ENCODE results near the gene GARIN5B. TPM values are rescaled to one million over a fixed set of nuclear protein-coding genes. Genes with fewer than 3 reads are reported as not detected.

GARIN5B gene
- total RNA-seq, 1 experiment from 2014 or later = 0.13 TPM

- Histone ChIP-seq H2BK120ac (ENCODE audit: low read depth, low read length, poor library complexity, severe bottlenecking) (no peak overlapping the region), H3K56ac (ENCODE audit: insufficient read length, low read depth, low read length) (no peak overlapping the region), H2BK12ac (ENCODE audit: insufficient read length, low read depth, low read length) (no peak overlapping the region), H4K5ac (ENCODE audit: insufficient read length, low read depth, low read length) (no peak overlapping the region), H2BK15ac (ENCODE audit: low read depth, low read length) (no peak overlapping the region), H3K4me2 (ENCODE audit: insufficient read depth, insufficient read length, low read length) (no peak overlapping the region), H3K79me1 (ENCODE audit: insufficient read depth, low read depth, low read length, poor library complexity, severe bottlenecking) (no peaks in the 10 kb centered on the region), H2BK5ac (ENCODE audit: insufficient read length, low read length) (no peak overlapping the region), H3K27ac (ENCODE audit: insufficient read length, low read depth, low read length) (no peak overlapping the region), H3K4ac (ENCODE audit: low read depth, low read length) (no peak overlapping the region), H2BK20ac (ENCODE audit: low read depth, low read length, poor library complexity, severe bottlenecking) (no peak overlapping the region), H4K91ac (ENCODE audit: insufficient read length, low read depth, low read length) (no peak overlapping the region), H2AFZ (ENCODE audit: low read length) (no peak overlapping the region), H3K14ac (ENCODE audit: insufficient read depth, low read length) (no peak overlapping the region), H3T11ph (ENCODE audit: low read length) (no peak overlapping the region), H3K23me2 (ENCODE audit: insufficient read length, low read depth, low read length, poor library complexity, severe bottlenecking) (no peaks in the 10 kb centered on the region), H3K9ac (ENCODE audit: extremely low read depth, insufficient read length, low read length) (no peak overlapping the region), H3K4me1 (ENCODE audit: insufficient read depth, low read length) (peaks cover 3% of the 10 kb centered on the region; the same call in 1 of the 2 replicates), H3K18ac (ENCODE audit: insufficient read length, low read depth, low read length) (no peak overlapping the region), H2AK5ac (ENCODE audit: insufficient read length, low read length) (no peak overlapping the region), H3K27me3 (ENCODE audit: insufficient read depth, low read length) (no peaks in the 10 kb centered on the region), H3K79me2 (ENCODE audit: insufficient read depth, low read length) (no peaks in the 10 kb centered on the region), H4K8ac (replicated peaks; ENCODE audit: insufficient read length, low read depth, low read length) (no peak overlapping the region), H4K20me1 (ENCODE audit: control insufficient read depth, insufficient read depth, insufficient read length) (no peaks in the 10 kb centered on the region), H3K9me3 (ENCODE audit: control insufficient read depth, low read depth, low read length) (no peaks in the 10 kb centered on the region), H3K23ac (ENCODE audit: insufficient read length, low read depth, low read length) (no peak overlapping the region)
- Mint-ChIP-seq H3K9me3 (no peaks in the 10 kb centered on the region), H3K4me3 (peak overlapping the region in 1 of 2 experiments; percentile 53; a peak in 2 of 5 replicates), H3K27ac (peak overlapping the region in 1 of 3 experiments; percentile 72; a peak in 1 of 7 replicates), H3K27me3 (ENCODE audit: low read depth) (no peaks in the 10 kb centered on the region; the same call in 1 of the 2 replicates), H3K36me3 (ENCODE audit: insufficient read depth in 1 of 3, low read depth in 3 of 3) (peaks cover 45 to 68% (median 66%) of the 10 kb centered on the region in 3 experiments; a peak in 6 of 7 replicates), H3K4me1 (peaks cover 15 to 24% of the 10 kb centered on the region in 2 experiments)
- no CpG with 5 or more reads among the region's 14 CpGs for WGBS (ENCODE audit: extremely low coverage, insufficient read length, low lambda C conversion rate)
- DNase-seq = peak; percentile 69
- TF ChIP-seq, protein P1, sequence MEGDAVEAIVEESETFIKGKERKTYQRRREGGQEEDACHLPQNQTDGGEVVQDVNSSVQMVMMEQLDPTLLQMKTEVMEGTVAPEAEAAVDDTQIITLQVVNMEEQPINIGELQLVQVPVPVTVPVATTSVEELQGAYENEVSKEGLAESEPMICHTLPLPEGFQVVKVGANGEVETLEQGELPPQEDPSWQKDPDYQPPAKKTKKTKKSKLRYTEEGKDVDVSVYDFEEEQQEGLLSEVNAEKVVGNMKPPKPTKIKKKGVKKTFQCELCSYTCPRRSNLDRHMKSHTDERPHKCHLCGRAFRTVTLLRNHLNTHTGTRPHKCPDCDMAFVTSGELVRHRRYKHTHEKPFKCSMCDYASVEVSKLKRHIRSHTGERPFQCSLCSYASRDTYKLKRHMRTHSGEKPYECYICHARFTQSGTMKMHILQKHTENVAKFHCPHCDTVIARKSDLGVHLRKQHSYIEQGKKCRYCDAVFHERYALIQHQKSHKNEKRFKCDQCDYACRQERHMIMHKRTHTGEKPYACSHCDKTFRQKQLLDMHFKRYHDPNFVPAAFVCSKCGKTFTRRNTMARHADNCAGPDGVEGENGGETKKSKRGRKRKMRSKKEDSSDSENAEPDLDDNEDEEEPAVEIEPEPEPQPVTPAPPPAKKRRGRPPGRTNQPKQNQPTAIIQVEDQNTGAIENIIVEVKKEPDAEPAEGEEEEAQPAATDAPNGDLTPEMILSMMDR (conservative IDR thresholded peaks at IDR 0.05) = no peak
These were observed 58.1 kb downstream of the GARIN5B start for GRCh38 chr19:55304980-55305379.

Other genes starting within 250 kb of the GARIN5B start
- 79.9 and 87.7 TPM in 2 replicates for gene PPP1R12C, start 245.6 kb downstream of the GARIN5B start, total RNA-seq (2021)
- gene TNNT1, start 214.1 kb downstream of the GARIN5B start, total RNA-seq (2021) = 124 and 127 TPM in 2 replicates
- gene TNNI3, start 205.5 kb downstream of the GARIN5B start, total RNA-seq (2021) = 36.9 and 41.0 TPM in 2 replicates
- 3.0 and 4.6 TPM in 2 replicates for gene DNAAF3, start 196.6 kb downstream of the GARIN5B start, total RNA-seq (2021)
- 3.0 and 4.5 TPM in 2 replicates for gene SYT5, start 183.0 kb downstream of the GARIN5B start, total RNA-seq (2021)
- 0.24 and 0.33 TPM in 2 replicates for gene PTPRH, start 153.8 kb downstream of the GARIN5B start, total RNA-seq (2021)
- 3.6 and 4.5 TPM in 2 replicates for gene TMEM86B, start 134.5 kb downstream of the GARIN5B start, total RNA-seq (2021)
- 76.2 and 79.7 TPM in 2 replicates for gene PPP6R1, start 104.2 kb downstream of the GARIN5B start, total RNA-seq (2021)
- 47.4 and 50.7 TPM in 2 replicates for gene HSPBP1, start 83.2 kb downstream of the GARIN5B start, total RNA-seq (2021)
- gene BRSK1, start 79.3 kb downstream of the GARIN5B start, total RNA-seq (2021) = 43.5 and 47.0 TPM in 2 replicates
- gene TMEM150B, start 37.9 kb downstream of the GARIN5B start, total RNA-seq (2021) = 0.63 TPM in 1 of 2 replicates, not detected in the other
- 53.7 and 54.5 TPM in 2 replicates for gene KMT5C, start 23.4 kb downstream of the GARIN5B start, total RNA-seq (2021)
- gene COX6B2, start 8.5 kb downstream of the GARIN5B start, total RNA-seq (2021) = 4.0 and 5.0 TPM in 2 replicates
- 3.8 and 3.9 TPM in 2 replicates for gene IL11, start 7.2 kb upstream of the GARIN5B start, total RNA-seq (2021)
- gene TMEM190, start 13.6 kb upstream of the GARIN5B start, total RNA-seq (2021) = 1.5 and 1.6 TPM in 2 replicates
- gene TMEM238, start 21.0 kb upstream of the GARIN5B start, total RNA-seq (2021) = 3.8 and 4.8 TPM in 2 replicates
- gene RPL28, start 22.7 kb upstream of the GARIN5B start, total RNA-seq (2021) = 2,076 and 2,130 TPM in 2 replicates
- 391 and 393 TPM in 2 replicates for gene UBE2S, start 44.5 kb upstream of the GARIN5B start, total RNA-seq (2021)
- 0.31 TPM in 2 replicates for gene SHISA7, start 80.0 kb upstream of the GARIN5B start, total RNA-seq (2021)
- gene ISOC2, start 98.4 kb upstream of the GARIN5B start, total RNA-seq (2021) = 68.2 and 72.2 TPM in 2 replicates
- gene C19orf85, start 101.5 kb upstream of the GARIN5B start, total RNA-seq (2021) = 1.2 and 2.1 TPM in 2 replicates
- 16.5 and 16.6 TPM in 2 replicates for gene ZNF628, start 113.4 kb upstream of the GARIN5B start, total RNA-seq (2021)
- 48.7 and 51.2 TPM in 2 replicates for gene NAT14, start 121.9 kb upstream of the GARIN5B start, total RNA-seq (2021)
- gene SSC5D, start 125.2 kb upstream of the GARIN5B start, total RNA-seq (2021) = 2.5 and 3.2 TPM in 2 replicates
- gene SBK2, start 173.9 kb upstream of the GARIN5B start, total RNA-seq (2021) = 2.5 and 2.8 TPM in 2 replicates
- 0.48 and 0.70 TPM in 2 replicates for gene SBK3, start 182.3 kb upstream of the GARIN5B start, total RNA-seq (2021)
- 19.9 and 21.5 TPM in 2 replicates for gene ZNF579, start 217.6 kb upstream of the GARIN5B start, total RNA-seq (2021)
- 21.5 and 25.2 TPM in 2 replicates for gene FIZ1, start 236.3 kb upstream of the GARIN5B start, total RNA-seq (2021)
- 2.9 and 3.0 TPM in 2 replicates for gene ZNF524, start 237.0 kb upstream of the GARIN5B start, total RNA-seq (2021)
- gene ZNF865, start 242.4 kb upstream of the GARIN5B start, total RNA-seq (2021) = 13.8 and 14.3 TPM in 2 replicates